ENCODE data around the gene SCN9A. TPM values are rescaled to one million over a fixed set of nuclear protein-coding genes. Genes with fewer than 3 reads are reported as not detected.
"Not testable (repeated sequence)": the region's sequence is repeated elsewhere in the genome, so short reads cannot be mapped to it uniquely, and the experiment has no call there.

The SCN9A gene
- total RNA-seq, 1 experiment from 2014 or later = 0.12 TPM

GRCh38 chr2:166335284-166335683, 40.5 kb downstream of the SCN9A start:
- no peak for DNase-seq (ENCODE audit: low read depth)

- no peak for DNase-seq (ENCODE audit: low read depth)
Observed at GRCh38 chr2:166334805-166335204, 40.9 kb downstream of the SCN9A start.

GRCh38 chr2:166333801-166334200, 41.9 kb downstream of the SCN9A start:
- DNase-seq (ENCODE audit: low read depth) = no peak

GRCh38 chr2:166332106-166332505, 43.6 kb downstream of the SCN9A start:
- DNase-seq (ENCODE audit: low read depth) = no peak

- no peak for DNase-seq (ENCODE audit: low read depth)
Observed at GRCh38 chr2:166331468-166331867, 44.3 kb downstream of the SCN9A start.

- DNase-seq (ENCODE audit: low read depth) = no peak
Observed at GRCh38 chr2:166329465-166329864, 46.3 kb downstream of the SCN9A start.

- no peak for DNase-seq (ENCODE audit: low read depth)
Observed at GRCh38 chr2:166328147-166328546, 47.6 kb downstream of the SCN9A start.

- DNase-seq (ENCODE audit: low read depth) = no peak
Observed at GRCh38 chr2:166321076-166321475, 54.7 kb downstream of the SCN9A start.

GRCh38 chr2:166314022-166314759, 61.6 kb downstream of the SCN9A start:
- DNase-seq (ENCODE audit: low read depth) = peak; percentile 2

GRCh38 chr2:166312863-166313262, 62.9 kb downstream of the SCN9A start:
- not testable (repeated sequence) for DNase-seq (ENCODE audit: low read depth)

- no peak for DNase-seq (ENCODE audit: low read depth)
Observed at GRCh38 chr2:166307326-166307725, 68.4 kb downstream of the SCN9A start.

- no peak for DNase-seq (ENCODE audit: low read depth)
Observed at GRCh38 chr2:166304656-166305055, 71.1 kb downstream of the SCN9A start.

GRCh38 chr2:166302036-166302435, 73.7 kb downstream of the SCN9A start:
- no peak for DNase-seq (ENCODE audit: low read depth)

- no peak for DNase-seq (ENCODE audit: low read depth)
Observed at GRCh38 chr2:166297951-166298350, 77.8 kb downstream of the SCN9A start.

- no peak for DNase-seq (ENCODE audit: low read depth)
Observed at GRCh38 chr2:166293984-166294383, 81.8 kb downstream of the SCN9A start.

GRCh38 chr2:166285215-166285614, 90.5 kb downstream of the SCN9A start:
- no peak for DNase-seq (ENCODE audit: low read depth)

- no peak for DNase-seq (ENCODE audit: low read depth)
Observed at GRCh38 chr2:166284359-166284758, 91.4 kb downstream of the SCN9A start.

- no peak for DNase-seq (ENCODE audit: low read depth)
Observed at GRCh38 chr2:166282154-166282553, 93.6 kb downstream of the SCN9A start.

GRCh38 chr2:166278856-166279255, 96.9 kb downstream of the SCN9A start:
- no peak for DNase-seq (ENCODE audit: low read depth)

GRCh38 chr2:166270376-166270775, 105.4 kb downstream of the SCN9A start:
- no peak for DNase-seq (ENCODE audit: low read depth)

- DNase-seq (ENCODE audit: low read depth) = no peak
Observed at GRCh38 chr2:166269322-166269721, 106.4 kb downstream of the SCN9A start.

GRCh38 chr2:166257859-166258258, 117.9 kb downstream of the SCN9A start:
- no peak for DNase-seq (ENCODE audit: low read depth)

GRCh38 chr2:166256896-166257295, 118.8 kb downstream of the SCN9A start:
- no peak for DNase-seq (ENCODE audit: low read depth)

GRCh38 chr2:166249318-166249717, 126.4 kb downstream of the SCN9A start:
- no peak for DNase-seq (ENCODE audit: low read depth)

Data from RPMI7951 (cell line).